Brain microvascular endothelial cell (primary cell): Measurements from ENCODE around the gene SPATS1.
"Not testable (repeated sequence)": the region's sequence is repeated elsewhere in the genome, so short reads cannot be mapped to it uniquely, and the experiment has no call there.

Experiments
- DNase-seq: peaks from one replicate; pipeline ENCODE4 v3.0.0-alpha.2; 2020
- H3K27ac ChIP-seq: fragments of 250-450 bp; sonication (Bioruptor Pico); 2 replicates; pipeline ENCODE4 v1.5.1; 2020; ENCODE audit warnings: mild to moderate bottlenecking, moderate library complexity
- H3K27me3 ChIP-seq: fragments of 250-450 bp; sonication (Bioruptor Pico); replicated peaks from 2 replicates; pipeline ENCODE4 v1.5.1; 2020; ENCODE audit warnings: mild to moderate bottlenecking
- H3K36me3 ChIP-seq: fragments of 250-450 bp; sonication (Bioruptor Pico); replicated peaks from 2 replicates; pipeline ENCODE4 v1.5.1; 2020; ENCODE audit warnings: mild to moderate bottlenecking
- H3K4me3 ChIP-seq: 2 replicates; pipeline ENCODE4 v1.5.1; 2011; ENCODE audit warnings: low read depth, mild to moderate bottlenecking, control low read depth, low read length, moderate library complexity
- CTCF ChIP-seq: IDR thresholded peaks from 2 replicates; pipeline ENCODE4 v1.5.1; 2011; ENCODE audit warnings: low read depth, mild to moderate bottlenecking, moderate library complexity, low read length, control low read depth, inconsistent platforms; ENCODE audit errors: missing control alignments
- in situ Hi-C: cut with HindIII; loops from 2 replicates; pipeline ENCODE4 v1.10.0; 2017; ENCODE audit warnings: low sequenced_read_pairs, low pct_ligation_motif_present

SPATS1 gene

DNA sequence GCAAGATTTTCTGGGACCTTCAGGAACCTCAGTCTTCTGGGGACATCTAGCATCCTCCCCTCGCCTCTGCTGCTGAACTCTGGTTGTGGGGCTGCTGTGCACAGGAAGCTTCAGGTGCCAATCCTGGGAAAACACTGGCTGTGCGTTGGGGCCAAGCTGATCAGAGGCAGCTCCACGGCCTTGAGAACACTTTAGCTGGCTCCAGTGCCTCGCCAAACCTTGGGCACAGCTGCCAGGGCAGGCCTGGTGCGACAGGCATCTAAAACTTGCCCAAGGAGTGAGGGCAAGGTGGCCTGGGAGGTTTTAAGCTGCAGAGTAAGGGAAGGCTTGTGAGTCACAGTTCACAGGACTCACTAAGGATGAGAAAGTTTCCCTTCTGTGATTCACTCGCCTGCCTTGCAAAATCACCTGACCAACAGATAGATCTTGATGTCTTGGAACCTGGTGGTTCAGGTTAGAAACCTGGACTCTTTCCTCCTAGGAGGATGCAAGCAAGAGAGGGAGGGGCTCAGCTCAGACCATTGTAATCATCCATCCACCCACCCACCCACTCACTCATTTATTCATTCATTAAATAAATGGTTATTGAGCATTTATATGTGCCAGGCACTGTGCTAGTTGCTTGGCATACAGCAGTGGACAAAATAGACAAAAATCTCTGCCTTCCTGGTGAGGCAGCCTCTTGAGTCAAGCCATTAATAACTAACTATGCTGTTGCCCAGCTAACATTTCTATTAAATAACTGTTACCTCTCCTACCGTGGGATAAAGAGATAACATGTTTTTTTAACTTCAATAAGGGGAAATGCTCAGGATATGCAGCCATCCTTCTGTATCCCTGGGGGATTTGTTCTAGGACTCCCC, 2.5 kb upstream of the SPATS1 start:
- H3K27me3 ChIP-seq, result peaks cover 32% of the 10 kb centered on the region
- TF ChIP-seq CTCF, result no peak
- no peaks in the 10 kb centered on the region for H3K36me3 ChIP-seq
- DNase-seq, result peak; percentile 23
- no peak overlapping the region for H3K27ac ChIP-seq
- no peak overlapping the region for H3K4me3 ChIP-seq
- in situ Hi-C loops, result no loop called here

GRCh38 chr6:44341095-44341890, 1.2 kb upstream of the SPATS1 start:
- Histone ChIP-seq H3K27ac (no peak overlapping the region), H3K27me3 (peaks cover 39% of the 10 kb centered on the region), H3K4me3 (no peak overlapping the region), H3K36me3 (no peaks in the 10 kb centered on the region)
- no peak for DNase-seq
- in situ Hi-C loops, result no loop called here
- no peak for TF ChIP-seq CTCF

GRCh38 chr6:44342052-44342451, 398 bp upstream of the SPATS1 start:
- DNase-seq, result no peak
- peaks cover 39% of the 10 kb centered on the region for H3K27me3 ChIP-seq
- in situ Hi-C loops, result no loop called here
- H3K36me3 ChIP-seq, result no peaks in the 10 kb centered on the region
- no peak for TF ChIP-seq CTCF
- H3K4me3 ChIP-seq, result no peak overlapping the region
- no peak overlapping the region for H3K27ac ChIP-seq

GRCh38 chr6:44346818-44347217, 4.4 kb downstream of the SPATS1 start:
- in situ Hi-C loops, result not testable (repeated sequence)

GRCh38 chr6:44349904-44350649, 7.6 kb downstream of the SPATS1 start:
- no peak for TF ChIP-seq CTCF
- Histone ChIP-seq H3K4me3 (no peak overlapping the region), H3K36me3 (no peaks in the 10 kb centered on the region), H3K27me3 (peaks cover 6% of the 10 kb centered on the region), H3K27ac (no peak overlapping the region)
- in situ Hi-C loops, result no loop called here
- no peak for DNase-seq

More at GRCh38 chr6:44346818-44347217, 4.4 kb downstream of the SPATS1 start:
- H3K4me3 ChIP-seq, DNase-seq, H3K36me3 ChIP-seq, H3K27ac ChIP-seq: not testable (repeated sequence)
- H3K27me3 ChIP-seq, result peaks cover 35% of the 10 kb centered on the region

DNA sequence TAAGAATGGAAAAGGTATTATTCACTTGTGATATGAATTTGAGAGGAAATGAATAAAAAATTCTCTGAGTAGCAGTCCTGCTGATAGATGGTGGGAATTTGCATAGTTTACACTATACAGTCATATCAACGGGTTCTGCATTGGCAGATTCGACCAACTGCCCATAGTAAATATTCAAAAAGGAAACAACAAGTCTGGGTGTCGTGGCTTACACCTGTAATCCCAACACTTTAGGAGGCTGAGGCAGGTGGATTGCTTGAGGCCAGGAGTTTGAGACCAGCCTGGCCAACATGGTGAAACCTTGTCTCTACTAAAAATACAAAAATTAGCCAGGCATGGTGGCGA, 8.2 kb downstream of the SPATS1 start:
- H3K4me3 ChIP-seq, H3K27me3 ChIP-seq, H3K36me3 ChIP-seq, DNase-seq, H3K27ac ChIP-seq, in situ Hi-C loops: not testable (repeated sequence)
